A549 (cell line): ENCODE results near the gene SEMA7A.

ENCODE experiments used
- EHF ChIP-seq: fragments of 250-450 bp; sonication (Bioruptor Pico); IDR thresholded peaks from 2 replicates; pipeline ENCODE4 v1.5.0; 2020; ENCODE audit warnings: mild to moderate bottlenecking
- EP300 ChIP-seq, 2 experiments: fragments of >200 bp; sonication (Bioruptor Twin); formaldehyde crosslinking; IDR thresholded peaks; 2 replicates in 1 of 2; 3 replicates in 1 of 2; pipeline ENCODE4 v1.6.1; 2016 to 2017
- KDM1A ChIP-seq: fragments of 200-600 bp; sonication (generic); IDR thresholded peaks from 2 replicates; pipeline ENCODE4 v1.6.1; 2016; ENCODE audit warnings: low read depth, mild to moderate bottlenecking
- KDM5A ChIP-seq: fragments of 200-600 bp; sonication (generic); IDR thresholded peaks from 2 replicates; pipeline ENCODE4 v1.6.1; 2016; ENCODE audit warnings: antibody characterized with exemption, mild to moderate bottlenecking
- POLR2A ChIP-seq: IDR thresholded peaks from 2 replicates; pipeline ENCODE4 v1.6.1; 2012; ENCODE audit warnings: mild to moderate bottlenecking, low read length
- RAD21 ChIP-seq, 2 experiments: fragments of >200 bp in 1 of 2; sonication (Bioruptor Twin) in 1 of 2; formaldehyde crosslinking in 1 of 2; IDR thresholded peaks in 1 of 2; conservative IDR thresholded peaks in 1 of 2; 2 replicates in 1 of 2; 3 replicates in 1 of 2; pipeline ENCODE4 v1.6.1; 2012 to 2018; ENCODE audit warnings: inconsistent platforms in 1 of 2
- RCOR1 ChIP-seq: fragments of 150-350 bp; IDR thresholded peaks from 2 replicates; pipeline ENCODE4 v1.6.1; 2014; ENCODE audit warnings: antibody characterized with exemption, low read length, low read depth
- ZFP36 ChIP-seq: fragments of 450-650 bp; IDR thresholded peaks from 2 replicates; pipeline ENCODE4 v1.6.1; 2014; ENCODE audit warnings: borderline replicate concordance; ENCODE audit not compliant: partially characterized antibody
- ZSCAN20 ChIP-seq: fragments of 250-450 bp; sonication (Bioruptor Pico); IDR thresholded peaks from 2 replicates; pipeline ENCODE4 v1.8.0; 2022; ENCODE audit warnings: mild to moderate bottlenecking, moderate library complexity
- TF ChIP-seq, protein P1 (sequence below): fragments of 200-600 bp; sonication (generic); IDR thresholded peaks from 2 replicates; pipeline ENCODE4 v1.6.1; 2016; ENCODE audit warnings: antibody characterized with exemption, mild to moderate bottlenecking, moderate library complexity
- TF ChIP-seq, protein P2 (sequence below): fragments of >200 bp; sonication (Bioruptor Twin); formaldehyde crosslinking; IDR thresholded peaks from 3 replicates; pipeline ENCODE4 v1.5.1; 2016
- TF ChIP-seq, protein P3 (sequence below): IDR thresholded peaks from 2 replicates; pipeline ENCODE4 v1.6.1; 2012
- TF ChIP-seq, protein P4 (sequence below): fragments of >200 bp; sonication (Bioruptor Twin); formaldehyde crosslinking; IDR thresholded peaks from 2 replicates; pipeline ENCODE4 v1.6.1; 2016

DNA sequence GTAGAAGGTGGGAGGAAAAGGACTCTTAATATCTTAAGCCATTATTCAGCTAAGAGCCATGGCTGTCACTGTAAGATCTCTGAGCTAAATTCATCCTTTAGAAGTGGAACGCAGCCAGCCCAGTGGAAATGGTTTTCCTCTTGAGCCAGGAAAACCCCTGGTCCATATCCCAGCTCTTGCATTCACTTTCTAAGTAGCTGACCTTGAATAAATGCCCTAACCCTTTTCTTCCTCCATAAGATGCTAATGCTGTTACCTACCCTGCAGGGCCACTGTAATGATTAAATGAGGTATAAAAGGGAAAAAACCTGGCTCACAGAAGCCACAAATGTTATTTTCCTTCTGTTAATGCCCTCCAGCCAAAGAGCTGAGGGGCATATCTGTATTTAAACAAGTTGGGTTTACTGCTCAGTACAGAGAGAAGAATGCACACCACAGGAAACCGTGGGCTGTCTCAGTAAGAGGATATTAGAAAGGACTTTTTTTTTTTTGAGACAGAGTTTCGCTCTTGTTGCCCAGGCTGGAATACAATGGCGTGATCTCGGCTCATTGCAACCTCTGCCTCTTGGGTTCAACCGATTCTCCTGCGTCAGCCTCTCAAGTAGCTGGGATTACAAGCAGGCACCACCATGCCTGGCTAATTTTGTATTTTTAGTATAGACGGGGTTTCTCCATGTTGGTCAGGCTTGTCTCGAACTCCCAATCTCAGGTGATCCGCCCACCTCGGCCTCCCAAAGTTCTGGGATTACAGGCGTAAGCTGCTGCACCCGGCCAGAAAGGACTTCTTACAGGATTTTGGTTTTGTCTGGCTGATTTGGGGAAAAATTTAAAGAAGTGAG, 20.4 kb upstream of the SEMA7A start:
- TF ChIP-seq RCOR1 (no peak), POLR2A (no peak), EP300 (IDR thresholded peaks at IDR 0.05) (no peak), ZFP36 (no peak), EHF (CRISPR knock-in tag) (no peak), ZSCAN20 (CRISPR knock-in tag) (no peak), KDM5A (no peak), RAD21 (conservative IDR thresholded peaks at IDR 0.05 in 1 of 2, IDR thresholded peaks at IDR 0.05 in 1 of 2) (no peak), KDM1A (no peak)
- TF ChIP-seq, protein P1, sequence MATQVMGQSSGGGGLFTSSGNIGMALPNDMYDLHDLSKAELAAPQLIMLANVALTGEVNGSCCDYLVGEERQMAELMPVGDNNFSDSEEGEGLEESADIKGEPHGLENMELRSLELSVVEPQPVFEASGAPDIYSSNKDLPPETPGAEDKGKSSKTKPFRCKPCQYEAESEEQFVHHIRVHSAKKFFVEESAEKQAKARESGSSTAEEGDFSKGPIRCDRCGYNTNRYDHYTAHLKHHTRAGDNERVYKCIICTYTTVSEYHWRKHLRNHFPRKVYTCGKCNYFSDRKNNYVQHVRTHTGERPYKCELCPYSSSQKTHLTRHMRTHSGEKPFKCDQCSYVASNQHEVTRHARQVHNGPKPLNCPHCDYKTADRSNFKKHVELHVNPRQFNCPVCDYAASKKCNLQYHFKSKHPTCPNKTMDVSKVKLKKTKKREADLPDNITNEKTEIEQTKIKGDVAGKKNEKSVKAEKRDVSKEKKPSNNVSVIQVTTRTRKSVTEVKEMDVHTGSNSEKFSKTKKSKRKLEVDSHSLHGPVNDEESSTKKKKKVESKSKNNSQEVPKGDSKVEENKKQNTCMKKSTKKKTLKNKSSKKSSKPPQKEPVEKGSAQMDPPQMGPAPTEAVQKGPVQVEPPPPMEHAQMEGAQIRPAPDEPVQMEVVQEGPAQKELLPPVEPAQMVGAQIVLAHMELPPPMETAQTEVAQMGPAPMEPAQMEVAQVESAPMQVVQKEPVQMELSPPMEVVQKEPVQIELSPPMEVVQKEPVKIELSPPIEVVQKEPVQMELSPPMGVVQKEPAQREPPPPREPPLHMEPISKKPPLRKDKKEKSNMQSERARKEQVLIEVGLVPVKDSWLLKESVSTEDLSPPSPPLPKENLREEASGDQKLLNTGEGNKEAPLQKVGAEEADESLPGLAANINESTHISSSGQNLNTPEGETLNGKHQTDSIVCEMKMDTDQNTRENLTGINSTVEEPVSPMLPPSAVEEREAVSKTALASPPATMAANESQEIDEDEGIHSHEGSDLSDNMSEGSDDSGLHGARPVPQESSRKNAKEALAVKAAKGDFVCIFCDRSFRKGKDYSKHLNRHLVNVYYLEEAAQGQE: no peak
- TF ChIP-seq, protein P2, sequence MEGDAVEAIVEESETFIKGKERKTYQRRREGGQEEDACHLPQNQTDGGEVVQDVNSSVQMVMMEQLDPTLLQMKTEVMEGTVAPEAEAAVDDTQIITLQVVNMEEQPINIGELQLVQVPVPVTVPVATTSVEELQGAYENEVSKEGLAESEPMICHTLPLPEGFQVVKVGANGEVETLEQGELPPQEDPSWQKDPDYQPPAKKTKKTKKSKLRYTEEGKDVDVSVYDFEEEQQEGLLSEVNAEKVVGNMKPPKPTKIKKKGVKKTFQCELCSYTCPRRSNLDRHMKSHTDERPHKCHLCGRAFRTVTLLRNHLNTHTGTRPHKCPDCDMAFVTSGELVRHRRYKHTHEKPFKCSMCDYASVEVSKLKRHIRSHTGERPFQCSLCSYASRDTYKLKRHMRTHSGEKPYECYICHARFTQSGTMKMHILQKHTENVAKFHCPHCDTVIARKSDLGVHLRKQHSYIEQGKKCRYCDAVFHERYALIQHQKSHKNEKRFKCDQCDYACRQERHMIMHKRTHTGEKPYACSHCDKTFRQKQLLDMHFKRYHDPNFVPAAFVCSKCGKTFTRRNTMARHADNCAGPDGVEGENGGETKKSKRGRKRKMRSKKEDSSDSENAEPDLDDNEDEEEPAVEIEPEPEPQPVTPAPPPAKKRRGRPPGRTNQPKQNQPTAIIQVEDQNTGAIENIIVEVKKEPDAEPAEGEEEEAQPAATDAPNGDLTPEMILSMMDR: no peak
- TF ChIP-seq, protein P3, sequence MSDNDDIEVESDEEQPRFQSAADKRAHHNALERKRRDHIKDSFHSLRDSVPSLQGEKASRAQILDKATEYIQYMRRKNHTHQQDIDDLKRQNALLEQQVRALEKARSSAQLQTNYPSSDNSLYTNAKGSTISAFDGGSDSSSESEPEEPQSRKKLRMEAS: no peak
- TF ChIP-seq, protein P4, sequence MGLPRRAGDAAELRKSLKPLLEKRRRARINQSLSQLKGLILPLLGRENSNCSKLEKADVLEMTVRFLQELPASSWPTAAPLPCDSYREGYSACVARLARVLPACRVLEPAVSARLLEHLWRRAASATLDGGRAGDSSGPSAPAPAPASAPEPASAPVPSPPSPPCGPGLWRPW: no peak
